CD4-positive, CD25-positive, alpha-beta regulatory T cell (primary cell): ENCODE measurements around the gene HGF. TPM values are rescaled to one million over a fixed set of nuclear protein-coding genes. Genes with fewer than 3 reads are reported as not detected.

ENCODE experiments used
- ATAC-seq, 2 donors: fragments of 150-1000 bp; cut with Tn5 transposase; one replicate each; pipeline ENCODE4 v1.10.0; 2021; ENCODE audit warnings: low read depth in 2 of 2, moderate number of reproducible peaks in 2 of 2, moderate library complexity in 1 of 2
- DNase-seq, 3 donors: peaks; one replicate each; pipeline versions ENCODE4 v3.0.0 to v3.0.0-alpha.2; 2012 to 2022; ENCODE audit warnings: mixed read lengths in 1 of 3
- H3K27ac ChIP-seq: one replicate; pipeline ENCODE4 v1.7.0; 2013; ENCODE audit warnings: mild to moderate bottlenecking, low read length; ENCODE audit not compliant: insufficient read depth, poor library complexity, severe bottlenecking
- H3K27me3 ChIP-seq: one replicate; pipeline ENCODE4 v1.7.0; 2013; ENCODE audit warnings: low read length; ENCODE audit not compliant: control insufficient read depth, insufficient read depth
- H3K36me3 ChIP-seq: one replicate; pipeline ENCODE4 v1.7.0; 2013; ENCODE audit warnings: mild to moderate bottlenecking, low read length, moderate library complexity; ENCODE audit not compliant: control insufficient read depth, insufficient read depth
- H3K4me1 ChIP-seq: 2 replicates; pipeline ENCODE4 v1.7.0; 2013; ENCODE audit warnings: mild to moderate bottlenecking, low read length; ENCODE audit not compliant: insufficient read depth, control insufficient read depth, poor library complexity, severe bottlenecking
- H3K4me3 ChIP-seq: one replicate; pipeline ENCODE4 v1.7.0; 2013; ENCODE audit warnings: low read depth, mild to moderate bottlenecking, low read length, moderate library complexity
- H3K9me3 ChIP-seq, 2 experiments: 1 replicate in 1 of 2; 2 replicates in 1 of 2; pipeline ENCODE4 v1.7.0; 2013; ENCODE audit warnings: low read length in 2 of 2, mild to moderate bottlenecking in 1 of 2, moderate library complexity in 1 of 2; ENCODE audit not compliant: control insufficient read depth in 2 of 2
- H3K27ac Mint-ChIP-seq, 3 donors: one replicate each; pipeline ENCODE4 v1.8.0; 2020 to 2022; ENCODE audit warnings: mild to moderate bottlenecking in 3 of 3, mixed read lengths in 3 of 3, moderate library complexity in 2 of 3
- H3K27me3 Mint-ChIP-seq: one replicate; pipeline ENCODE4 v1.8.0; 2022; ENCODE audit warnings: mild to moderate bottlenecking, mixed read lengths
- H3K36me3 Mint-ChIP-seq: one replicate; pipeline ENCODE4 v1.8.0; 2020; ENCODE audit warnings: mixed read lengths
- H3K4me1 Mint-ChIP-seq, 4 donors: one replicate each; pipeline ENCODE4 v1.8.0; 2020 to 2022; ENCODE audit warnings: mixed read lengths in 4 of 4, mild to moderate bottlenecking in 1 of 4
- H3K4me3 Mint-ChIP-seq, 4 donors: one replicate each; pipeline ENCODE4 v1.8.0; 2020 to 2022; ENCODE audit warnings: mild to moderate bottlenecking in 4 of 4, mixed read lengths in 4 of 4, moderate library complexity in 3 of 4
- H3K9me3 Mint-ChIP-seq, 7 donors: one replicate each; pipeline ENCODE4 v1.8.0; 2020 to 2022; ENCODE audit warnings: mixed read lengths in 7 of 7, mild to moderate bottlenecking in 3 of 7, moderate library complexity in 2 of 7
- polyA plus RNA-seq, 4 donors: library from polyadenylated mRNA; unstranded; fragments of 300-500 nt; fragmentation: Illumina TruSeq; gene quantifications; one replicate each; pipeline ENCODE4 v1.2.3, GENCODE V29; 2021
- total RNA-seq: library from RNA; stranded (reverse); gene quantifications from one replicate; pipeline ENCODE4 v1.2.3, GENCODE V29; 2022

The HGF gene
- total and polyA plus RNA-seq, 5 donors from 2014 or later, result 0.57 TPM; not detected in 4

DNA sequence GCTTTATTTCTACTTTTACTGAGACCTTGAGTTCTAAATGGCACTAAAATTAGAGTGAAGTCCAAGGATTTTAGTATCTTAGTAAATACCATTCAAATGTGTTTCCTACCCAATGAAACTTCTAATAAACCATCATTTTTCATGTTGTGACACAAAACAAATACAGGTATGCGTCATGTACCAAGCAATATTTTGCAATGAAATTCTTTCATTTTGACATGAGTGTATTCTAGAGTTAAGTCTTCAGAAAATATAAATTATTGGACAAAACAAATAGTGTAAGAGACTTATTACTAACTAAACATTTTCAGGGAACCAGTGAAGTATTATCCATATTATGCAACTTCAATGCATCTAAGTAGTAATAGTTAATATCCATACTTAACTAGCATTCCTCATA, 16.5 kb downstream of the HGF start:
- H3K27ac Mint-ChIP-seq, result no peak overlapping the region
- ATAC-seq (no peak), DNase-seq (no peak)
- H3K9me3 ChIP-seq, result no peaks in the 10 kb centered on the region
- peaks cover 0 to 24% (median 5%) of the 10 kb centered on the region in 7 donors for H3K9me3 Mint-ChIP-seq
- no peaks in the 10 kb centered on the region for H3K36me3 ChIP-seq
- no peaks in the 10 kb centered on the region for H3K27me3 Mint-ChIP-seq
- no peak overlapping the region for H3K4me3 ChIP-seq
- H3K27me3 ChIP-seq, result no peaks in the 10 kb centered on the region
- no peaks in the 10 kb centered on the region for H3K4me1 ChIP-seq
- no peak overlapping the region for H3K27ac ChIP-seq
- no peaks in the 10 kb centered on the region for H3K4me1 Mint-ChIP-seq
- no peaks in the 10 kb centered on the region for H3K36me3 Mint-ChIP-seq
- H3K4me3 Mint-ChIP-seq, result no peak overlapping the region

DNA sequence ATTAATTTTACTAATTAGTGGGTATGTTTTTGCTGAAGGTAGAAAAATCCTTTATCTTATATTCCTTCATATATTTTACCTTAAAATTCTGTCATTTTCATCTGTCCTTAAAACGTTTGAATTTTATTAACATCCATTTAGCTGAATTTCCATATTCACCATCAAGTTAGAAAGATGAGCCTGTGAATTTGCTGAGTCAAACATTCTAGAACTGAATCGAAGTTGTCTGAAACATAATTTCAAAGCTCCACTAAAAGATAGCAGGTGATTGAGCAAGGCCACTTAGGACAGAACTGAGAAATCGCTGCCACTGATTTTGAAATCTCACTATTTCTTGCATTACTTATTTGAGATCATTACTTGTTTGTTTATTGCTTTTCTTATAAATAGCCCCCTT, 17.5 kb downstream of the HGF start:
- Mint-ChIP-seq H3K27me3 (no peaks in the 10 kb centered on the region), H3K4me1 (no peaks in the 10 kb centered on the region)
- H3K4me1 ChIP-seq, result no peaks in the 10 kb centered on the region

DNA sequence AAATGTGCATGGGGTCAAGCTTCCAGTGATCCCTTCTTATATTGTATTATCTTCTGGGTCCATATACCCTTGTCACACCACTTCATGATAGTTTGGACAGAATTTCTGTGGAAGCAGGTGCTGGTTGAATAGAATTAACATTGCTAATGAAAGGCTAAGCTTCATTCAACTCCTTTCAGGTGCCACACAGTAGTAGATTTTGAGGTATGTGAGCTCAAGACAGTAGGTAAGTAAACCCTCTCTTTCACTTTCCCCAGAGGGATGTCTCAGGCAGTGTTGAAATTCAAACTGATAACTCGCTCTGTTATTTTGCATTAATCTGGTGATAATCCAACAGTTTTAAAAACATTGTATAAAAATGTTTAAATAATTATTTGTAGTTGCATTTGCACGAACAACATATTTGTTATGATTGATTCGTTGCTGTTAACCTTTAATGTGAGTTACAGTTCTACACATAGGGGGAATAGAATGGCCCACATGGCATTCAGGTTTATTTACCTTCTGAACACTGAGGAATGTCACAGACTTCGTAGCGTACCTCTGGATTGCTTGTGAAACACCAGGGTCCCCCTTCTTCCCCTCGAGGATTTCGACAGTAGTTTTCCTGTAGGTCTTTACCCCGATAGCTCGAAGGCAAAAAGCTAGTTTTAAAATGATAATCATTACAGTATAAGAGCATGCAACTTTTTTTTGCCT, 18.1 kb downstream of the HGF start:
- H3K36me3 ChIP-seq, result no peaks in the 10 kb centered on the region
- Mint-ChIP-seq H3K4me3 (no peak overlapping the region), H3K27ac (no peak overlapping the region), H3K36me3 (no peaks in the 10 kb centered on the region), H3K4me1 (no peaks in the 10 kb centered on the region), H3K27me3 (no peaks in the 10 kb centered on the region), H3K9me3 (peaks cover 0 to 24% (median 5%) of the 10 kb centered on the region in 7 donors)
- no peak for ATAC-seq
- no peaks in the 10 kb centered on the region for H3K9me3 ChIP-seq
- H3K27ac ChIP-seq, result no peak overlapping the region
- no peak for DNase-seq
- no peaks in the 10 kb centered on the region for H3K27me3 ChIP-seq
- no peaks in the 10 kb centered on the region for H3K4me1 ChIP-seq
- H3K4me3 ChIP-seq, result no peak overlapping the region

More for the DNA sequence above, 17.5 kb downstream of the HGF start:
- DNase-seq, result no peak
- Histone ChIP-seq H3K9me3 (no peaks in the 10 kb centered on the region), H3K27ac (no peak overlapping the region), H3K36me3 (no peaks in the 10 kb centered on the region), H3K4me3 (no peak overlapping the region), H3K27me3 (no peaks in the 10 kb centered on the region)
- H3K36me3 Mint-ChIP-seq, result no peaks in the 10 kb centered on the region
- no peak overlapping the region for H3K27ac Mint-ChIP-seq
- peaks cover 0 to 24% (median 5%) of the 10 kb centered on the region in 7 donors for H3K9me3 Mint-ChIP-seq
- no peak overlapping the region for H3K4me3 Mint-ChIP-seq
- ATAC-seq, result no peak

DNA sequence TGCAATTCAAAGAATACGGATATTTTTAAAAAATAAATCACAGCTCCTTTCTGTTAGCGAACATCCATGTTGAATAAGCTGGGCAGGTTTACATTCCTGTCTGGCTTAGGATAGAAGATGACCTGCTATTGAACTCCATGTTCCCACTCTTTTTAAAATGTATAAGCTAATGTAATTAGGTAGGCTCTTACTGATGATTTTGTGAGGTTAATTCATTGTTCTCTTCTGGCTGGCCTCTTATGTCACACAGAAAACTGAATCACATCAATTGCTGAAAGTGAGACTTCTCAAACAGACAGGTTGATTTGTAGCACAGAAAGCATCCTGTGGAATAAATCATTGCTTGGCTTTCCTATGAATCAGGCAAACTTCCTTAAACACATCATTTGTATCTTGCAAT, 24.2 kb downstream of the HGF start:
- H3K27ac Mint-ChIP-seq, result no peak overlapping the region
- H3K36me3 ChIP-seq, result no peaks in the 10 kb centered on the region
- ATAC-seq (no peak), DNase-seq (no peak)
- no peaks in the 10 kb centered on the region for H3K4me1 ChIP-seq
- H3K27me3 ChIP-seq, result no peaks in the 10 kb centered on the region
- no peaks in the 10 kb centered on the region for H3K4me1 Mint-ChIP-seq
- no peaks in the 10 kb centered on the region for H3K27me3 Mint-ChIP-seq
- peaks cover 0 to 19% (median 6%) of the 10 kb centered on the region in 7 donors for H3K9me3 Mint-ChIP-seq
- no peak overlapping the region for H3K4me3 ChIP-seq
- H3K27ac ChIP-seq, result no peak overlapping the region
- no peaks in the 10 kb centered on the region for H3K36me3 Mint-ChIP-seq
- peaks cover 5 to 11% of the 10 kb centered on the region in 2 experiments for H3K9me3 ChIP-seq
- H3K4me3 Mint-ChIP-seq, result no peak overlapping the region

DNA sequence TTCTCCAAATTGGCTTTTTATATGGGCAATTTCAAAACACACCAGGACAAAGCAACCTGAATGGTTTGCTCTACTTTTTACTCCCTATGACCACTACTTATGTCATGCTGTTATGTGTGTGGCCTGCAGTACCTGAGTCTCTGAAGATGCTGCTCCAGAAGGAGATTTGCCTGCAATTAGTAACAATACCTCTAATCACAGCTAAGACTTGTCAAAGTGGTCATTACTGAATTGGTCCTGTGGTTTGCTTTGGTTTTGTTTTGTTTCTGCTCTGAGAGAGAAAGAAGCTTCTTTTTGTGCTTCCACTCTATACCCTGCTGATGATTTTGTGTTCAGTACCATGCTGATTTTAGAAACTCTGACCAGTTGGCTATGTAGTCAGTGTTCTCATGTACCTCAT, 25.5 kb downstream of the HGF start:
- no peak for DNase-seq
- no peak overlapping the region for H3K27ac ChIP-seq
- no peaks in the 10 kb centered on the region for H3K36me3 Mint-ChIP-seq
- no peaks in the 10 kb centered on the region for H3K36me3 ChIP-seq
- H3K9me3 Mint-ChIP-seq, result peaks cover 0 to 23% (median 9%) of the 10 kb centered on the region in 7 donors
- no peaks in the 10 kb centered on the region for H3K4me1 Mint-ChIP-seq
- no peak overlapping the region for H3K27ac Mint-ChIP-seq
- ATAC-seq, result no peak
- H3K27me3 ChIP-seq, result no peaks in the 10 kb centered on the region
- H3K27me3 Mint-ChIP-seq, result no peaks in the 10 kb centered on the region
- no peak overlapping the region for H3K4me3 Mint-ChIP-seq
- no peaks in the 10 kb centered on the region for H3K4me1 ChIP-seq
- H3K4me3 ChIP-seq, result no peak overlapping the region
- peaks cover 5 to 11% of the 10 kb centered on the region in 2 experiments for H3K9me3 ChIP-seq

DNA sequence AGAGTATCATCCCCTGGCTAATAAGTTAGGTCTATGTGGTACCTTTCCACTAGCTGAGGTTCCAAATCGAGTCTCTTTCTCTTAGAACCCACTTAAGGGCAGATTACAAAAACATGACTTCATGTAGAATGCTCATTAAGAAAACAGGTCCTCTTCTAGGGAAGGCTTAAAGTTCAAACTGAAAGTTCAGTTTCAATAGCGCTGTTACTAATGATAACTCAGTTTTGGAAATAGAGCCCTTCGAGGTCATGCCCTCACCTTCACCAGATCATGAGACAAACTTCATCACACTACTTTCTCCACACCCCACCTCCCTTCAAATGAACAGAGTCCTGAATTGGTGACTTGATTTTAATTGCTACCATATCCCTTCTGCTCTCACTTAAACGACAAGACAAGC, 26.2 kb downstream of the HGF start:
- Mint-ChIP-seq H3K9me3 (peaks cover 0 to 23% (median 11%) of the 10 kb centered on the region in 7 donors), H3K27me3 (no peaks in the 10 kb centered on the region), H3K4me1 (peaks cover 0 to 4% (median 0%) of the 10 kb centered on the region in 4 donors), H3K4me3 (no peak overlapping the region), H3K36me3 (no peaks in the 10 kb centered on the region), H3K27ac (no peak overlapping the region)
- Histone ChIP-seq H3K27me3 (no peaks in the 10 kb centered on the region), H3K4me1 (no peaks in the 10 kb centered on the region), H3K36me3 (no peaks in the 10 kb centered on the region), H3K27ac (no peak overlapping the region), H3K9me3 (peaks cover 5 to 11% of the 10 kb centered on the region in 2 experiments), H3K4me3 (no peak overlapping the region)
- ATAC-seq, result no peak
- no peak for DNase-seq

DNA sequence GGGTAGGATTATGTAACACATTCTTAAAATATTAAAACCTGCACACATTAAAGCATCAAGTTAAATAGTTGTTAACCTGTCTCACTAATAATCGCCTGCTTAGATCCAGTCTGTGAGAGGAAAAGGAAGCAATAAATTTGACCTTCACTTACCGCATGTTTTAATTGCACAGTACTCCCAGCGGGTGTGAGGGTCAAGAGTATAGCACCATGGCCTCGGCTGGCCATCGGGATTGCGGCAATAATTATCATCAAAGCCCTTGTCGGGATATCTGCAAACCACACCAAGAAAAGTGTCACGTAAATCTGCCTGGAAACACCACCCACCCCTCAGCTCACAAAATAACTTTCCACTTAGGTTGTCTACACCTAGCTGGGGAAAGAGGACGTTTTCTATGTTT, 26.6 kb downstream of the HGF start:
- H3K27me3 ChIP-seq, result no peaks in the 10 kb centered on the region
- Mint-ChIP-seq H3K27me3 (no peaks in the 10 kb centered on the region), H3K36me3 (no peaks in the 10 kb centered on the region), H3K4me1 (peaks cover 0 to 4% (median 0%) of the 10 kb centered on the region in 4 donors), H3K9me3 (peaks cover 0 to 23% (median 9%) of the 10 kb centered on the region in 7 donors), H3K27ac (no peak overlapping the region), H3K4me3 (no peak overlapping the region)
- no peak for ATAC-seq
- H3K36me3 ChIP-seq, result no peaks in the 10 kb centered on the region
- H3K27ac ChIP-seq, result no peak overlapping the region
- DNase-seq, result no peak
- H3K4me1 ChIP-seq, result no peaks in the 10 kb centered on the region
- H3K4me3 ChIP-seq, result no peak overlapping the region
- H3K9me3 ChIP-seq, result peaks cover 5 to 11% of the 10 kb centered on the region in 2 experiments

DNA sequence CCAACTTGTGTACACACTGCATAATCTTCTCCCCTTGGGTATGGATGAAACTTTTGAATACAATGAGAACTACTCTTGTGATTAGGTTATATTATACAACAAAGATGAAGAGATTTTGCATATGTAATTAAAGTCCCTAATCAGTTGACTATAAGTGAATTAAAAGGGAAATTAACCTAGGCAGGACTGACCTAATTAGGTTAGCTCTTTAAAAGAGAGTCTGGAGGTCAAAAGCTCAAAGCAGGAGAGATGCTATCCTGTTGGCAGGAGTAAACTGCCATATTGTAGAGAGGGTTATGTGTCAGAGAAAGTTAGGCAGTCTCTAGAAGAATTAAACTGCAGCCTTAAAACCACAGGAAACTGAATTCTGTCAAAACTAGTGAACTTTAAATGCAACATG, 29.4 kb downstream of the HGF start:
- H3K4me1 ChIP-seq, result no peaks in the 10 kb centered on the region
- H3K27me3 Mint-ChIP-seq, result peaks cover 4% of the 10 kb centered on the region
- no peaks in the 10 kb centered on the region for H3K36me3 Mint-ChIP-seq
- H3K27ac Mint-ChIP-seq, result no peak overlapping the region
- DNase-seq, result no peak
- H3K9me3 ChIP-seq, result peaks cover 0 to 8% of the 10 kb centered on the region in 2 experiments
- H3K4me1 Mint-ChIP-seq, result peaks cover 0 to 4% (median 0%) of the 10 kb centered on the region in 4 donors
- H3K4me3 Mint-ChIP-seq, result no peak overlapping the region
- no peaks in the 10 kb centered on the region for H3K27me3 ChIP-seq
- no peaks in the 10 kb centered on the region for H3K36me3 ChIP-seq
- H3K27ac ChIP-seq, result no peak overlapping the region
- no peak overlapping the region for H3K4me3 ChIP-seq
- peaks cover 1 to 29% (median 12%) of the 10 kb centered on the region in 7 donors for H3K9me3 Mint-ChIP-seq
- ATAC-seq, result no peak
